Measurements from ENCODE around the gene HSF4. TPM values are rescaled to one million over a fixed set of nuclear protein-coding genes. Genes with fewer than 3 reads are reported as not detected.

The HSF4 gene, protein sequence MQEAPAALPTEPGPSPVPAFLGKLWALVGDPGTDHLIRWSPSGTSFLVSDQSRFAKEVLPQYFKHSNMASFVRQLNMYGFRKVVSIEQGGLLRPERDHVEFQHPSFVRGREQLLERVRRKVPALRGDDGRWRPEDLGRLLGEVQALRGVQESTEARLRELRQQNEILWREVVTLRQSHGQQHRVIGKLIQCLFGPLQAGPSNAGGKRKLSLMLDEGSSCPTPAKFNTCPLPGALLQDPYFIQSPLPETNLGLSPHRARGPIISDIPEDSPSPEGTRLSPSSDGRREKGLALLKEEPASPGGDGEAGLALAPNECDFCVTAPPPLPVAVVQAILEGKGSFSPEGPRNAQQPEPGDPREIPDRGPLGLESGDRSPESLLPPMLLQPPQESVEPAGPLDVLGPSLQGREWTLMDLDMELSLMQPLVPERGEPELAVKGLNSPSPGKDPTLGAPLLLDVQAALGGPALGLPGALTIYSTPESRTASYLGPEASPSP
- 5.7 TPM for total RNA-seq (ENCODE audit: unreplicated experiment)
- long read RNA-seq = 0 reads

DNA sequence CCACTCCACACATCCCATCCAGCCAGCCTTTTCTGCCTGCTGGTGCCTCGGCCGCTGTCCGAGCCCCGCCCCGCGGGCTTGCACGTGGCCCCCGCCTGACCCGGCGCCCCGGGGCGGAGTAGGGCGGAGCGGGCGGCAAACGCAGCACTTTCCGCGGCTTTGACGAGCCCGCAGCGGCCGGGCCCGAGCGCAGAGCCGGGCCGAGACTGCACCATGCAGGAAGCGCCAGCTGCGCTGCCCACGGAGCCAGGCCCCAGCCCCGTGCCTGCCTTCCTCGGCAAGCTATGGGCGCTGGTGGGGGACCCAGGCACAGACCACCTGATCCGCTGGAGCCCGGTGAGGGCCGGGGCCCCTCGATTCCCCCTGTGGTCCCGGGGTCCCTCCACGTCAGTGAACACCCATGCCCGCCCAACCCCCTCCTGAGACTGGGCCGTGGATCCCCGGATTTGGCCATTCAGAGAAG is at the start of gene HSF4:
TSS of gene HSF4 (plus strand) at position 147 of the 463 bp plus-strand sequence. CDS start at position 214, 67 bp downstream.
- peaks cover 4% of the 10 kb centered on the region for H3K4me1 Mint-ChIP-seq (ENCODE audit: unreplicated experiment)
- H3K9me3 Mint-ChIP-seq (ENCODE audit: unreplicated experiment) = no peaks in the 10 kb centered on the region
- no peaks in the 10 kb centered on the region for H3K36me3 Mint-ChIP-seq (ENCODE audit: low read depth, unreplicated experiment)
- no peak for DNase-seq (ENCODE audit: low spot score)
- TF ChIP-seq, protein P1, sequence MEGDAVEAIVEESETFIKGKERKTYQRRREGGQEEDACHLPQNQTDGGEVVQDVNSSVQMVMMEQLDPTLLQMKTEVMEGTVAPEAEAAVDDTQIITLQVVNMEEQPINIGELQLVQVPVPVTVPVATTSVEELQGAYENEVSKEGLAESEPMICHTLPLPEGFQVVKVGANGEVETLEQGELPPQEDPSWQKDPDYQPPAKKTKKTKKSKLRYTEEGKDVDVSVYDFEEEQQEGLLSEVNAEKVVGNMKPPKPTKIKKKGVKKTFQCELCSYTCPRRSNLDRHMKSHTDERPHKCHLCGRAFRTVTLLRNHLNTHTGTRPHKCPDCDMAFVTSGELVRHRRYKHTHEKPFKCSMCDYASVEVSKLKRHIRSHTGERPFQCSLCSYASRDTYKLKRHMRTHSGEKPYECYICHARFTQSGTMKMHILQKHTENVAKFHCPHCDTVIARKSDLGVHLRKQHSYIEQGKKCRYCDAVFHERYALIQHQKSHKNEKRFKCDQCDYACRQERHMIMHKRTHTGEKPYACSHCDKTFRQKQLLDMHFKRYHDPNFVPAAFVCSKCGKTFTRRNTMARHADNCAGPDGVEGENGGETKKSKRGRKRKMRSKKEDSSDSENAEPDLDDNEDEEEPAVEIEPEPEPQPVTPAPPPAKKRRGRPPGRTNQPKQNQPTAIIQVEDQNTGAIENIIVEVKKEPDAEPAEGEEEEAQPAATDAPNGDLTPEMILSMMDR (IDR thresholded peaks at IDR 0.05; ENCODE audit: unreplicated experiment) = no peak
- H3K27ac Mint-ChIP-seq (ENCODE audit: unreplicated experiment) = no peak within 1 kb of the TSS
- no peak within 1 kb of the TSS for H3K4me3 Mint-ChIP-seq (ENCODE audit: unreplicated experiment)
- peaks cover 37% of the 10 kb centered on the region for H3K27me3 Mint-ChIP-seq (ENCODE audit: unreplicated experiment)

DNA sequence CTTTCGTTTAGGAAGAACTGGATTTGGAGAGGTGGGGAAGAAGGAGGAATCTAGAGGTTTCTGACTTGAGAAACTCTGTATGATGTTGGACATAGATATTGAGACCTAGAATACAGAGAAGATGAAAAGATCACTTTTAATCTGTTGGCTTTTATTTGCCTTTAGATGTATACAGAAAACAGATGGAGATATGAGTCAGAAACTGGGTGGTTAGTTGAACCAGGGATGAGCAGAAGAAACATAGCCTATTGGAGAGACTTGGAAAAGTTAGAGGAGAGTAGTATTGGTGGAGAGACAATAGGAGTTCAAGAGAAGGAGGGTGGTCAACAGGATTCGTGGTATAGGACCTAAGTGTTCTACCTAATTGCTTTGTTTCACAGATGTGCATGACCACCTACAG is 49.8 kb upstream of the HSF4 start:
- no peak overlapping the region for H3K27ac Mint-ChIP-seq (ENCODE audit: unreplicated experiment)
- TF ChIP-seq, protein P1 (IDR thresholded peaks at IDR 0.05; ENCODE audit: unreplicated experiment) = no peak
- no peak overlapping the region for H3K4me3 Mint-ChIP-seq (ENCODE audit: unreplicated experiment)
- H3K27me3 Mint-ChIP-seq (ENCODE audit: unreplicated experiment) = peaks cover 10% of the 10 kb centered on the region
- H3K36me3 Mint-ChIP-seq (ENCODE audit: low read depth, unreplicated experiment) = peaks cover 3% of the 10 kb centered on the region
- DNase-seq (ENCODE audit: low spot score) = no peak
- peaks cover 24% of the 10 kb centered on the region for H3K4me1 Mint-ChIP-seq (ENCODE audit: unreplicated experiment)
- no peaks in the 10 kb centered on the region for H3K9me3 Mint-ChIP-seq (ENCODE audit: unreplicated experiment)

DNA sequence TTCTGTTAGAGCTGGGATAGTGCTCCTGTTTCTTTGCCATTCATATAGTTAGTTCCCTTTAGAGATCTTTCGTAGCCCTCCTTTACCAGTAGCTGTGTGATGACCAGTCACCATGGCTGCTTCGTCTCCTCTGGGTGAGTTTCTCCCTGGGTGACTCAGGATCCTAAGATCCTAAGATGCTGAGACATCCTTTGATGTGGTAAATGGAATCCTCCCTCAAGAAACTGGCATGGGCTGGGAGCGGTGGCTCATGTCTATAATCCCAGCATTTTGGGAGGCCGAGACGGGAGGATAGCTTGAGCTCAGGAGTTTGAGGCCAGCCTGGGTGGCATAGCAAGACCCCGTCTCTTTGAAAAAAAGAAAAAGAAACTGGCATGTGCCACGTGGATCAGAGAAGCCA is 48.9 kb upstream of the HSF4 start:
- H3K27me3 Mint-ChIP-seq (ENCODE audit: unreplicated experiment) = peaks cover 5% of the 10 kb centered on the region
- H3K27ac Mint-ChIP-seq (ENCODE audit: unreplicated experiment) = no peak overlapping the region
- H3K9me3 Mint-ChIP-seq (ENCODE audit: unreplicated experiment) = no peaks in the 10 kb centered on the region
- peaks cover 8% of the 10 kb centered on the region for H3K36me3 Mint-ChIP-seq (ENCODE audit: low read depth, unreplicated experiment)
- TF ChIP-seq, protein P1 (IDR thresholded peaks at IDR 0.05; ENCODE audit: unreplicated experiment) = no peak
- peaks cover 18% of the 10 kb centered on the region for H3K4me1 Mint-ChIP-seq (ENCODE audit: unreplicated experiment)
- no peak overlapping the region for H3K4me3 Mint-ChIP-seq (ENCODE audit: unreplicated experiment)
- no peak for DNase-seq (ENCODE audit: low spot score)

DNA sequence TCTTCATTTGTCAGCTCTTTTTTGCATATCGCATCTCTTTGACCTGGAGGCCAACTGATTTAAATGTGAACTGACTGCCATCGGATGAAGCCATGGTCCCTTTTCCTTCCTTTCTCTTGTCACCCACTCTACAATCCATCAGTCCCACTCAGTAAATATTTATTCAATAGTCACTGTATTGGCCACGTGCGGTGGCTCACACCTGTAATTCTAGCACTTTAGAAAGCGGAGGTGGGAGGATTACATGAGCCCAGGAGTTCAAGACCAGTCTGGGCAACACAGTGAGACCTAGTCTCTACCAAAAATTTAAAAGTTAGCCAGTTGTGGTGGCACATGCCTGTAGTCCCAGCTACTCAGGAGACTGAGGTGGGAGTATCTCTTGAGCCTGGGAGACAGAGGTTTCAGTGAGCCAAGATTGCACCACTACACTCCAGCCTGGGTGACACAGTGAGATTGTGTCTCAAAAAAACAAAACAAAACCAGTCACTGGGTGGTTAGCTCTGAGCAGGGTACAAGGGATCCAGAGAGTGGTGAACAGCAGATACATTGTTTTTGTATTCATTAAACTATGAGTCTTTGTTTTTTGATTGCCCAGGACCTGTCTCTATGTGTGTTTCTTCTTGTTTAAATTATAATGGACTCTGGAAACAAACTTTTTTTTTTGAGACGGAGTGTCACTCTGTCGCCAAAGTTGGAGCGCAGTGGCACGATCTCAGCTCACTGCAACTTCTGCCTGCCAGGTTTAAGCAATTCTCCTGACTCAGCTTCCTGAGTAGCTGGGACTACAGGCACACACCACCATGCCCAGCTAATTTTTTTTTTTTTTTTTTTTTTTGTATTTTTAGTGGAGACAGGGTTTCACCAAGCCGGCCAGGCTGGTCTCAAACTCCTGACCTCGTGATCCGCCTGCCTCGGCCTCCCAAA is 47.9 kb upstream of the HSF4 start:
- H3K27me3 Mint-ChIP-seq (ENCODE audit: unreplicated experiment) = peaks cover 5% of the 10 kb centered on the region
- H3K4me3 Mint-ChIP-seq (ENCODE audit: unreplicated experiment) = no peak overlapping the region
- H3K9me3 Mint-ChIP-seq (ENCODE audit: unreplicated experiment) = no peaks in the 10 kb centered on the region
- no peak for DNase-seq (ENCODE audit: low spot score)
- peaks cover 10% of the 10 kb centered on the region for H3K36me3 Mint-ChIP-seq (ENCODE audit: low read depth, unreplicated experiment)
- TF ChIP-seq, protein P1 (IDR thresholded peaks at IDR 0.05; ENCODE audit: unreplicated experiment) = no peak
- peaks cover 12% of the 10 kb centered on the region for H3K4me1 Mint-ChIP-seq (ENCODE audit: unreplicated experiment)
- no peak overlapping the region for H3K27ac Mint-ChIP-seq (ENCODE audit: unreplicated experiment)

Data from endothelial cell (in vitro differentiated cells).